ENCODE data around the gene PIGS.

- no peak for TF ChIP-seq CTCF (conservative IDR thresholded peaks at IDR 0.05)
- no peak for TF ChIP-seq ZFX (IDR thresholded peaks at IDR 0.05)
These were observed 5.6 kb upstream of the PIGS start, which contains the start of gene ALDOC for GRCh38 chr17:28576758-28577465.

Data from C4-2B (cell line).